NCI-H2107 treated with DMSO at 0.1 percent for 48 hours (cell line): ENCODE results near the gene C1orf159.

Experiments
- DNase-seq: peaks from one replicate; lab custom pipeline; 2025; ENCODE audit not compliant: unreplicated experiment; lab: John Stamatoyannopoulos, UW

The C1orf159 gene

GRCh38 chr1:1132956-1133750, 17.3 kb upstream of the C1orf159 start:
- DNase-seq, result no peak

DNA sequence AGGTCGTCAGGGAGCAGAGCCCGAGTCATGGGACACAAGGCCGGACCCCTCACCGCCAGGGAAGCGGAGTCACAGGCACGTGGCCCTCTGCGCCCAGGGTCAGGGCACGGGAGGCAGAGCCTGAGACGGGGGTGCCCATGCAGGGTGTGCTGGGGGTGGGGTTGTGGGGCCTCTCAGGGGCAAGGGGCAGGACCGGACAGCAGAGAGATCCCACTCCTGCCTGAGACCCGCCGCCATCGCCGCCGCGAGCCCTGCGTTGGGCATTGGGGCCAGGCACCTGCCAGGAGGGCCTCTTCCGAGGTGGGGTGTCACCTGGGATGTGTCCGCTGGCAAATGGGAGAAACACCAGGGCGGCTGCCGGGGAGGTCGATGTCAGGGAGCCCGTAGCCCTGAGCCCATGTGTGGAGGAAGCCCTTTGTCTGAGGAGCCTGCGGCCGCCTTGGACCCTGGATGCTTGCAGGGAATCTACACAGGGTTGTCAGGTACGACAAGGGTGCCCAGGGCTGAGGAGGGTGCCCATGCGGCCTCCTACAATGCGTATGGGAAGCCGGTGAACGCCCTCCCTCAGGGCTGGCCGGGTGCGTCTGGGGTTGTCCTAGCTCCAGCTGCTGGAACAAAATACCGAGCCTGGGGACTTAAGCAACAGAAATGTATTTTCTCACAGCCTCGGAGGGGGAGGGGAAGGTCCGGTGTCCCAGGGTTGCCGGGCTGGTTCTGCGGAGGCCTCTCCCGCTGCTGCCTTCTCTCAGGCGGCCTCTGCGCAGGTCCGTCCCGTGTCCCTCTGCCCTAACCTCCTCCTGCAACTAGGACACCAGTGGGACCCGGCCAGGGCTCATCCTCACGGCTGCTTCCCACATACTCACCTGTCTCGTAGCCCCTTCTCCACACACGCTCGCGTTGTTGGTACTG, 16.4 kb upstream of the C1orf159 start:
- no peak for DNase-seq

DNA sequence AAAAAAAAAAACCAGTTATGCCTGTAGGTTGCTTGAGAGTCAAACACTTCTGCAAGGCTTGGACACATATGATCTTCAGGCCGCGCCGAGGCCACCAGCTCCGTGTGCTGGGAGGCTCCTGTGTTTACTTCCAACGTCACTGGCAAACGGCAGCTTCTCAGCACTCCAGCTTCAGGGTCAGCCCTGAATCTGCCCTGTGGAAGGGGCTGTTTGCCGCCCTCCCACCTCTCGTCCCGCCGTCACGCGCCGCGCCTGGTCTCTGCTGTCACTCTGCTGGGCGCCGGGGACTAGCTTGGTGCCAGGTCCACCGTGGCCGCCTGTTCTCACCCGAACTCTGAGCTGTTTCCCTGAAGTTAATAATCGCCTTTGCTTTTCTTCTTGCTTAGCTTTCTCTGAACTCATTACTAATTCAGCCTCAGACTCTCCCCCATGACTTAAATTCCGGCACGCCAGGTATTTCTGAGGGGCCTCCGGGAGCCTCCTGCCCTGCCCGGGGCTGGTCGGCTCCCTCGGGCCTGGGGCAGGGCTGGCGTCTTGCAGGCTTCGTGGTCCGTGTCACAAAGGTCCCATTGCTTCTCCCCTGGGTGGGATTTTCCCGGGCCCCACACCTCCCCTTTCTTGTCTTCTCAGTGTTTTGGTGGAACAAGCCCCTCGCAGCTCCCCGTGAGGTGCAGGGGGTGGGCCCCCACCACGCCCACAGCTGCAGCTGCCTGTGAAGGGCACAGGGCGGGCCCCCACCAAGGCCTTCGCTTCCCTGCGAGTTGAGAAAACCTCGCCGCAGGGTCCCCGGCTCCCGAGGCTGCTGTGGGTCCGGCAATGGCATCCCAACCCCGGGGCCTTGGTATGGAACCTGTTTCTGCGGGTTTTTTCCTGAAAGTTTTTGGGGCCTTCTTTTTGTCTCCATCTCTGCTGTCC, 14.6 kb upstream of the C1orf159 start:
- DNase-seq, result no peak

GRCh38 chr1:1129381-1129821, 13.5 kb upstream of the C1orf159 start:
- no peak for DNase-seq

GRCh38 chr1:1128454-1129139, 12.7 kb upstream of the C1orf159 start:
- DNase-seq, result no peak

GRCh38 chr1:1127551-1128451, 11.9 kb upstream of the C1orf159 start:
- DNase-seq, result no peak

- no peak for DNase-seq
Measured at GRCh38 chr1:1125945-1126344, 10.1 kb upstream of the C1orf159 start.

DNA sequence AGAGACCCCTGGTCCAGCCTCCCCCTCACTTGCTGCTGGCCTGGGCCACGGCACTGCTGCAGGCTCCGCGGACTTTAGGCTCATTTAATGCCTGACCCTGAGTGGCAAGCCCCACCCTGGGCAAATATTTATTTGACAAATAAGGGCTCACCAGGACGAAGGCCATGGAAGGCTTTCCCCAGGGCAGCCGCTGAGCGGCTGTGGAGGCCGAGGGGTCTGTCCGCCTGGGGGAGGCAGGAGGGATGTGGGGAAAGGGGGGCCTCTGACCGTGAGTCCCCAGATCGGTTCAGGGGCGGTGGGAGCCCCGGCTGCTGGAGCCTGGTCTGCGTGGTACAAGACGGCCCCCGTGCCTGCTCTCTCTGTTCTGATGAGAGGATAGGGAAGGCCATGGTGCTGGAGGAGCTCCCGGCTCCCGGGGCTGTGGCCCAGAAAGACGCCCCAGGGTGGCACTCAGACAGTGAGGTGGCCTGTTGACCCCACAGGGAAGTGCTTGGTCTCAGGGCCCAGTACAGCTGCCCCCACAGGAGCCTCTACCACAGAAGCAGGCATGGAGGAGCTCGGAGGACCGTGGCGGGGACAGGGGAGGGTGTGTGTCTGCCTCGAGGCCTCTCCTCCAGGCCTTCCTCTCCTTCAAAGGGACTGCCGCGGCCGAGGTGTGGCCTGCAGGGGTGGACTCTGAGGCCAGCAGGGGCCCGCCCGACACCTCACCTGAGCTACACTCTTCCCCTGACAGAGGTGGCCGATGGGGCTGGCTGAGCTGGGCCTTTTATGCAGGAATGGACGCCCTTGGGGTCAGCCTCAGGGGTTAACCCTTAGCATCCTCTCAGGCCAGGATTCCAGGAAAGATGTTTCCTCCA, 9.1 kb upstream of the C1orf159 start:
- no peak for DNase-seq

DNA sequence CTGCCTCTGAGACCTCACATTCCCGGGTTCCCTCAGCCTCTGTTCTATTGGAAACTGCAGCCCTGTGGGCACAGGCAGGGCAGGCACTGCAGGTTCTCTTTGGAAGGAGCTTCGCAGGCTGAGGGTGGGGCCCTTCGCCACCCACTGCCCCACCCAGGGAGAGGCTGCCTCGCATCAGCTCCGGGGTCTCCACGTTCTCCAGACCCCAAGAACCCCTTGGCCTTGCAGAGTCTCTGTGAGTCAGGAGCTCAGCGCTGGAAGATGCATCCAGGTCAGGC, 8.6 kb upstream of the C1orf159 start:
- DNase-seq, result no peak

DNA sequence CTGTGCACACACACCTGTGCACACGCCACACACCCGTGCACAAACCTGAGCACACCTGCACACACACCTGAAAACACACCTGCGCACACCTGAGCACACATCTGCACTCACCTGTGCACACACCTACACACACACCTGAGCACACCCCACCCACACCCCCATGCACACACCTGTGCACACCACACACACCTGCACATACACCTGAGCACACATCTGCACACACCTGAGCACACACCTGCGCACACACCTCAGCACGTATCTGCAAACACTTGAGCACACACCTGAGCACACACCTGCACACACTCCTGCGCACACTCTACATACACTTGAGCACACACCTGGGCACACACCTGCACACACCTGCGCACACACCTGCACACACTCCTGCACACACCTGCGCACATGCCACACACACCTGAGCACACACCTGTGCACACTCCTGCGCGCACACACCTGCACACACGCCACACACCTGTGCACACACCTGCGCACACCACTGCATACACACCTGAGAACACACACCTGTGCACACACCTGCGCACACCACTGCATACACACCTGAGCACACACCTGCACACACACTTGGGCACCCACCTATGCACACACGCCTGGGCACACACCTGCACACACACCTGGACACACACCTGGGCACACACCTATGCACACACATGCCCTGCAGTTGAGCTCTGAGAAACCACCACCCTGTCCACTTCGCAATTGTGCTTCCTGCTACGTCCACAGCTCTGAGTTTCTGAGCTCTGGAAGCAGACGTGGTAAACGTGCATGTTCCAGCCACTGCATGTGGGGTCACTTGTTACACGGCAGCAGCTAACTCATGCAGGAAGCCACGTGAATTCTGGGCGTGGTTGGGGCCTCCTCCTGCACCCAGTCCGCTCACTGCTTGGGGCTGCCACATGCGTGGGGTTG, 8.0 kb upstream of the C1orf159 start:
- DNase-seq, result no peak

GRCh38 chr1:1122981-1123480, 7.1 kb upstream of the C1orf159 start:
- no peak for DNase-seq

- no peak for DNase-seq
Measured at GRCh38 chr1:1122078-1122811, 6.4 kb upstream of the C1orf159 start.

DNA sequence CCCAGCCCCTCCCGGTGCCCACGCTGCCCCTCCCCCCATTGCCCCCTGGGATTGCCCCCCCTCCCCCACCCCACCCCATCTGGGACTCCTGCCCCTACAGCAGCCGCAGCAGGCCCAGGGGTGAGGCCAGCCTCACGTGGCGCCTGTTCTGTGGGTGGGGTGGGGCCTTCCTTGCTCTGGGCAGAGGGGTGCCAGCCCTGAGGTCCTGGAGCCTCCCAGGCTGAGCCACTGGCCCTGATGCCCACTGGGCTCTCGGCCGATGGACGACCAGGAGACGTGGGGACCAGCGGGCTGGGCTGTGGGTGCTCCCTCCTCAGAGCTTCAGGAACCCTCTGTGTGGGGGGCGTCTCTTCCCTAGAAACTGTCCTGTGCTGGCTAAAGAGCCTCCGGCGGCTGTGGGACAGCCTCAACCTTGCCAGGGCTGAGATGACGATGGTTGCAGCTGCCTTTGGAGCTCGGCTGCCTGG, 5.8 kb upstream of the C1orf159 start:
- DNase-seq, result no peak

DNA sequence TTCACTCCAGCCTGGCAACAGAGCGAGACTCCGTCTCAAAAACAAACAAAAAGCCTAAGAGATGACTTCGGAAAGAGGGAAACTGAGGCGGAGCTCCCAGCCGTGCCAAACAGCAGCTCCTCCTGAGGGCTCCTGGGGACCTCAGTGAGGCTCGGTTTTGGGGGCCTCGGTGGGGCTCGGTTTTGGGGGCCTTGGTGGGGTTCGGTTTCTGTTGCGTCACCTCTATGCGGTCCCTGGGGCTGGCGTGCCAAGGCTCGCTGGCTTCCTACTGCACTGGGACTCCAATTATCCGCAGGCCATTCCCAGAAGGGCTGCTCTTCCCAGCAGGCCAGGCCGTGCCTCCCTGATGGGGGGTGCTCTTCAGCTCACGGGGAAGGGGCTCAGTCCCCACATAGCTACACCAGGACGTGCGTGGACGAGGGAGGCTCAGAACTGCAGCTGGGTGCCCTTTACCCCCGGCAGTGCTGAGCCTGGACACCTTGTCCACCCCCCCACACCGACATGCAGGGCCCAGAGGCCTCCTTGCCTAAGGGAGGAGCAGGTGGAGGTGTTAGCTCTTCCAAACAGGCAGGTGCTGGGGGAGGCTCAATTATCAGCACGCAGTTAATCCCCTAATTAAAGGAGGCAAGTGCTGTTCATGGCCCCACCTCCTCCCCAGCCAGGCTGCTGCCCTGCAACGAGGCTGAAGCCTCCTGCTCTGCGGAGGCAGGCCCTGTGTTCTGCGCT, 5.1 kb upstream of the C1orf159 start:
- no peak for DNase-seq

GRCh38 chr1:1120096-1120495, 4.2 kb upstream of the C1orf159 start:
- no peak for DNase-seq

DNA sequence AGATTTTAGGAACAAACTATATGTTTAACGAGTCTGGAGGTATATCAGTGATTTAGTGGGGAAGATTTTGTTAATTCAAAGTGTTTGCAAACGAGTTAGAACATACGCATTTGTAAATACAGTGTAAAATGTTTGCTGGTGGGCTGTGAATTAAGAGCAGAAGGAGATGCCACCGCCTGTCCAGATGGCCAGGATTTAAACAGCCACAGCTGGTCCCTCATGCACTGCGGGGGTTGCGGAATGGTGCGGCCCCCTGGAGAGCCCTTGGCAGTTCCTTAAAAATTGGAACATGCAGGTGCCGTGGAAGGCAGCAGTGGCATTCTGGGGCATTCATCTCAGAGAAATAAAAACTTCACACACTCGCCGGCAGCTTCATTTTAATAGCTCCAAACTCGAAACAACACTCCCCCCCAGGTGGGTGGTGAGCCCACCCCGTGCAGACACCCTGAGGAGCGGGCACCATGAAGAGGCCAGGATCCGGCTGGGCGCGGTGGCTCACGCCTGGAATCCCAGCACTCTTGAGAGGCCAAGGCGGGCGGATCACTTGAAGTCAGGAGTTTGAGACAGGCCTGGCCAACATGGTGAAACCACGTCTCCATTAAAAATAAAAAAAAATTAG, 3.5 kb upstream of the C1orf159 start:
- no peak for DNase-seq
